Measurements from ENCODE around the gene XYLT1.

The XYLT1 gene

DNA sequence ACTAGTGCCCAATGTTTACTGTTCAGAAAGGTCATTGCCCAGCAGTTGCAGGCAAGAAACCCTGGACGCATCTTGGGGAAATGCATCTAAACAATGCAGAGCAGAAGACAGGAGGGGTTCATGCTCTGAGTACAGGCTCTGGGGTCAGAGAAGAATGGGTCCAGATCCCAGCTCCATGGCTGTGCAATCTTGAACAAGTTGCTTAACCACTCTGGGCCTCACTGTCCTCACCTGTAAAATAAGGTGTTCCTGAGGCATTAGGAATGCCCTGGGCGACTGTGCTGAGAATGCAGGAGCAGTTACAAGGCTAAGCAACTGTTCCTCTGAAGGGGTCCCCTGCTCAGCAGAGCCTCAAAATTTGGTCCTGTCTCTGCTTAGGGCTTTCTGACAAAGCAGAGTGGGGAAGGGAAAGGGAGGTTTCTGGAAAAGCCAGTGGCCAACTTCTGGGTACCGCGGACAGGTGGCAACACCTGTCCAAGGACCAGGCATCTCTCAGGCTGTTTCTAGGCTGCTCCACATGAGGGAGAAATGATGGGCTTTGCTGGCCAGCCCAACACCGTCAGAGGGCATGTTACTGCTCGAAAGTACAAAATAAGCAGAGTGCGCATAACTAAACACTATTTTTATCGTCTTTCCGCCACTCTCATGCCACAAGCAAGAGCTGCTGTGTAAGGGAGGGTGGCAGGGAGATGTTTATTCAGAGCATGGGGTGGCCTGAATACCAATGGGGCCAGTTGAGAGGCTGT is 176.8 kb downstream of the XYLT1 start:
- POLR2A ChIA-PET = no interaction called here
- Histone ChIP-seq H3K4me3 (ENCODE audit: low read depth, low read length) (no peak overlapping the region), H3K36me3 (ENCODE audit: control insufficient read depth in 2 of 2, insufficient read depth in 1 of 2, low read length in 2 of 2) (no peaks in the 10 kb centered on the region), H3K9me3 (ENCODE audit: control insufficient read depth, insufficient read depth, low read depth, low read length) (no peaks in the 10 kb centered on the region), H3K4me1 (ENCODE audit: control insufficient read depth, insufficient read depth, low read length) (no peaks in the 10 kb centered on the region), H3K27ac (ENCODE audit: extremely low read depth, low read depth, low read length) (no peak overlapping the region)
- no peak for TF ChIP-seq ZNF341 (tag by site-specific recombination; IDR thresholded peaks at IDR 0.05; ENCODE audit: low read depth)
- TF ChIP-seq, protein P1, sequence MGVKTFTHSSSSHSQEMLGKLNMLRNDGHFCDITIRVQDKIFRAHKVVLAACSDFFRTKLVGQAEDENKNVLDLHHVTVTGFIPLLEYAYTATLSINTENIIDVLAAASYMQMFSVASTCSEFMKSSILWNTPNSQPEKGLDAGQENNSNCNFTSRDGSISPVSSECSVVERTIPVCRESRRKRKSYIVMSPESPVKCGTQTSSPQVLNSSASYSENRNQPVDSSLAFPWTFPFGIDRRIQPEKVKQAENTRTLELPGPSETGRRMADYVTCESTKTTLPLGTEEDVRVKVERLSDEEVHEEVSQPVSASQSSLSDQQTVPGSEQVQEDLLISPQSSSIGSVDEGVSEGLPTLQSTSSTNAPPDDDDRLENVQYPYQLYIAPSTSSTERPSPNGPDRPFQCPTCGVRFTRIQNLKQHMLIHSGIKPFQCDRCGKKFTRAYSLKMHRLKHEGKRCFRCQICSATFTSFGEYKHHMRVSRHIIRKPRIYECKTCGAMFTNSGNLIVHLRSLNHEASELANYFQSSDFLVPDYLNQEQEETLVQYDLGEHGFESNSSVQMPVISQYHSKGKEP (tag by site-specific recombination; IDR thresholded peaks at IDR 0.05) = no peak
- TF ChIP-seq, protein P2, sequence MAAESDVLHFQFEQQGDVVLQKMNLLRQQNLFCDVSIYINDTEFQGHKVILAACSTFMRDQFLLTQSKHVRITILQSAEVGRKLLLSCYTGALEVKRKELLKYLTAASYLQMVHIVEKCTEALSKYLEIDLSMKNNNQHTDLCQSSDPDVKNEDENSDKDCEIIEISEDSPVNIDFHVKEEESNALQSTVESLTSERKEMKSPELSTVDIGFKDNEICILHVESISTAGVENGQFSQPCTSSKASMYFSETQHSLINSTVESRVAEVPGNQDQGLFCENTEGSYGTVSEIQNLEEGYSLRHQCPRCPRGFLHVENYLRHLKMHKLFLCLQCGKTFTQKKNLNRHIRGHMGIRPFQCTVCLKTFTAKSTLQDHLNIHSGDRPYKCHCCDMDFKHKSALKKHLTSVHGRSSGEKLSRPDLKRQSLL (tag by site-specific recombination; IDR thresholded peaks at IDR 0.05) = no peak
- TF ChIP-seq SP2 (tag by site-specific recombination; IDR thresholded peaks at IDR 0.05) = no peak
- TF ChIP-seq ZNF184 (tag by site-specific recombination; IDR thresholded peaks at IDR 0.05) = no peak
- TF ChIP-seq ZFP69B (tag by site-specific recombination; IDR thresholded peaks at IDR 0.05) = no peak
- TF ChIP-seq EGR2 (tag by site-specific recombination; IDR thresholded peaks at IDR 0.05; ENCODE audit: low read depth) = no peak
- no peak for TF ChIP-seq ZNF121 (tag by site-specific recombination; IDR thresholded peaks at IDR 0.05)
- no peak for TF ChIP-seq ZIC2 (tag by site-specific recombination; IDR thresholded peaks at IDR 0.05)
- no peak for TF ChIP-seq ZNF561 (tag by site-specific recombination; IDR thresholded peaks at IDR 0.05; ENCODE audit: borderline replicate concordance)
- TF ChIP-seq ZNF10 (tag by site-specific recombination; IDR thresholded peaks at IDR 0.05) = no peak
- no peak for TF ChIP-seq ZBTB48 (tag by site-specific recombination; IDR thresholded peaks at IDR 0.05)
- TF ChIP-seq ZNF843 (tag by site-specific recombination; IDR thresholded peaks at IDR 0.05) = no peak
- TF ChIP-seq, protein P3, sequence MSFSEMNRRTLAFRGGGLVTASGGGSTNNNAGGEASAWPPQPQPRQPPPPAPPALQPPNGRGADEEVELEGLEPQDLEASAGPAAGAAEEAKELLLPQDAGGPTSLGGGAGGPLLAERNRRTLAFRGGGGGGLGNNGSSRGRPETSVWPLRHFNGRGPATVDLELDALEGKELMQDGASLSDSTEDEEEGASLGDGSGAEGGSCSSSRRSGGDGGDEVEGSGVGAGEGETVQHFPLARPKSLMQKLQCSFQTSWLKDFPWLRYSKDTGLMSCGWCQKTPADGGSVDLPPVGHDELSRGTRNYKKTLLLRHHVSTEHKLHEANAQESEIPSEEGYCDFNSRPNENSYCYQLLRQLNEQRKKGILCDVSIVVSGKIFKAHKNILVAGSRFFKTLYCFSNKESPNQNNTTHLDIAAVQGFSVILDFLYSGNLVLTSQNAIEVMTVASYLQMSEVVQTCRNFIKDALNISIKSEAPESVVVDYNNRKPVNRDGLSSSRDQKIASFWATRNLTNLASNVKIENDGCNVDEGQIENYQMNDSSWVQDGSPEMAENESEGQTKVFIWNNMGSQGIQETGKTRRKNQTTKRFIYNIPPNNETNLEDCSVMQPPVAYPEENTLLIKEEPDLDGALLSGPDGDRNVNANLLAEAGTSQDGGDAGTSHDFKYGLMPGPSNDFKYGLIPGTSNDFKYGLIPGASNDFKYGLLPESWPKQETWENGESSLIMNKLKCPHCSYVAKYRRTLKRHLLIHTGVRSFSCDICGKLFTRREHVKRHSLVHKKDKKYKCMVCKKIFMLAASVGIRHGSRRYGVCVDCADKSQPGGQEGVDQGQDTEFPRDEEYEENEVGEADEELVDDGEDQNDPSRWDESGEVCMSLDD (tag by site-specific recombination; IDR thresholded peaks at IDR 0.05) = no peak
- no peak for TF ChIP-seq ZNF274 (IDR thresholded peaks at IDR 0.05; ENCODE audit: low read length)
- no peak for TF ChIP-seq ZNF274 (tag by site-specific recombination; IDR thresholded peaks at IDR 0.05; ENCODE audit: borderline replicate concordance)
- TF ChIP-seq ZSCAN23 (tag by site-specific recombination; IDR thresholded peaks at IDR 0.05) = no peak
- no peak for TF ChIP-seq ZNF624 (tag by site-specific recombination; IDR thresholded peaks at IDR 0.05)
- CTCF ChIA-PET = no interaction called here

DNA sequence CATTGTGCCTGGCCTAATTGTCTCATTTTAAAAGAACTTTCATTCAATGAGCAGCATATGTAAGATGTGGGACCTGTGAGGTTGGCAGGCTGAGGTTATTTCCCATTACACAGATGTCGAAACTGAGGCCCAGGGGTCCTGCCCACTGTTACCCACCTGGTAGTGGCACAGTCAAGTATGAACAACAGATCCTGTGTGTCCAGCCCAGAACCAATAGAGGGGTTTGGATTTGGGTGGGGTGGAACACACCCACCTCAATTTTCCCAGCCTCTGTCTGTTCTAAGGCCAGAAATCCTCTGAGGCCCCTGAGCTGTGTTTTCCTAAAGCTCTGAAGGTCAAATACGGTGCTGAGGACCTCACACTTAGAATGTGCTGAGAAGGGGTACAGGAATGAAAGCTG is 179.5 kb downstream of the XYLT1 start:
- H3K4me1 ChIP-seq (ENCODE audit: control insufficient read depth, insufficient read depth, low read length) = no peaks in the 10 kb centered on the region
- H3K4me3 ChIP-seq (ENCODE audit: low read depth, low read length) = no peak overlapping the region
- TF ChIP-seq EGR2 (tag by site-specific recombination; IDR thresholded peaks at IDR 0.05; ENCODE audit: low read depth) = no peak
- no peak for TF ChIP-seq KLF16 (tag by site-specific recombination; IDR thresholded peaks at IDR 0.05)
- TF ChIP-seq ZSCAN16 (tag by site-specific recombination; IDR thresholded peaks at IDR 0.05) = no peak
- no peak for TF ChIP-seq ZFP69B (tag by site-specific recombination; IDR thresholded peaks at IDR 0.05)
- TF ChIP-seq ZIC2 (tag by site-specific recombination; IDR thresholded peaks at IDR 0.05) = no peak
- TF ChIP-seq ZNF837 (tag by site-specific recombination; IDR thresholded peaks at IDR 0.05) = no peak
- TF ChIP-seq, protein P4, sequence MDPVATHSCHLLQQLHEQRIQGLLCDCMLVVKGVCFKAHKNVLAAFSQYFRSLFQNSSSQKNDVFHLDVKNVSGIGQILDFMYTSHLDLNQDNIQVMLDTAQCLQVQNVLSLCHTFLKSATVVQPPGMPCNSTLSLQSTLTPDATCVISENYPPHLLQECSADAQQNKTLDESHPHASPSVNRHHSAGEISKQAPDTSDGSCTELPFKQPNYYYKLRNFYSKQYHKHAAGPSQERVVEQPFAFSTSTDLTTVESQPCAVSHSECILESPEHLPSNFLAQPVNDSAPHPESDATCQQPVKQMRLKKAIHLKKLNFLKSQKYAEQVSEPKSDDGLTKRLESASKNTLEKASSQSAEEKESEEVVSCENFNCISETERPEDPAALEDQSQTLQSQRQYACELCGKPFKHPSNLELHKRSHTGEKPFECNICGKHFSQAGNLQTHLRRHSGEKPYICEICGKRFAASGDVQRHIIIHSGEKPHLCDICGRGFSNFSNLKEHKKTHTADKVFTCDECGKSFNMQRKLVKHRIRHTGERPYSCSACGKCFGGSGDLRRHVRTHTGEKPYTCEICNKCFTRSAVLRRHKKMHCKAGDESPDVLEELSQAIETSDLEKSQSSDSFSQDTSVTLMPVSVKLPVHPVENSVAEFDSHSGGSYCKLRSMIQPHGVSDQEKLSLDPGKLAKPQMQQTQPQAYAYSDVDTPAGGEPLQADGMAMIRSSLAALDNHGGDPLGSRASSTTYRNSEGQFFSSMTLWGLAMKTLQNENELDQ (tag by site-specific recombination; IDR thresholded peaks at IDR 0.05; ENCODE audit: low read depth) = no peak
- TF ChIP-seq ZNF140 (tag by site-specific recombination; IDR thresholded peaks at IDR 0.05) = no peak
- TF ChIP-seq, protein P5, sequence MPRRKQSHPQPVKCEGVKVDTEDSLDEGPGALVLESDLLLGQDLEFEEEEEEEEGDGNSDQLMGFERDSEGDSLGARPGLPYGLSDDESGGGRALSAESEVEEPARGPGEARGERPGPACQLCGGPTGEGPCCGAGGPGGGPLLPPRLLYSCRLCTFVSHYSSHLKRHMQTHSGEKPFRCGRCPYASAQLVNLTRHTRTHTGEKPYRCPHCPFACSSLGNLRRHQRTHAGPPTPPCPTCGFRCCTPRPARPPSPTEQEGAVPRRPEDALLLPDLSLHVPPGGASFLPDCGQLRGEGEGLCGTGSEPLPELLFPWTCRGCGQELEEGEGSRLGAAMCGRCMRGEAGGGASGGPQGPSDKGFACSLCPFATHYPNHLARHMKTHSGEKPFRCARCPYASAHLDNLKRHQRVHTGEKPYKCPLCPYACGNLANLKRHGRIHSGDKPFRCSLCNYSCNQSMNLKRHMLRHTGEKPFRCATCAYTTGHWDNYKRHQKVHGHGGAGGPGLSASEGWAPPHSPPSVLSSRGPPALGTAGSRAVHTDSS (tag by site-specific recombination; IDR thresholded peaks at IDR 0.05) = no peak
- no peak for TF ChIP-seq ZNF121 (tag by site-specific recombination; IDR thresholded peaks at IDR 0.05)
- no peak overlapping the region for H3K27ac ChIP-seq (ENCODE audit: extremely low read depth, low read depth, low read length)
- ChIA-PET CTCF (no interaction called here), POLR2A (no interaction called here)
- H3K9me3 ChIP-seq (ENCODE audit: control insufficient read depth, insufficient read depth, low read depth, low read length) = no peaks in the 10 kb centered on the region
- H3K36me3 ChIP-seq (ENCODE audit: control insufficient read depth in 2 of 2, insufficient read depth in 1 of 2, low read length in 2 of 2) = no peaks in the 10 kb centered on the region

Measured in HEK293 (cell line).